DMS114 treated with DMSO at 0.1 percent for 48 hours (cell line): ENCODE results near the gene JOSD2.
A peak's percentile ranks its signal among the peaks of the same experiment; 100 is the strongest.

Experiments
- DNase-seq: peaks from one replicate; lab custom pipeline; 2025; ENCODE audit not compliant: unreplicated experiment; lab: John Stamatoyannopoulos, UW

JOSD2 gene, protein sequence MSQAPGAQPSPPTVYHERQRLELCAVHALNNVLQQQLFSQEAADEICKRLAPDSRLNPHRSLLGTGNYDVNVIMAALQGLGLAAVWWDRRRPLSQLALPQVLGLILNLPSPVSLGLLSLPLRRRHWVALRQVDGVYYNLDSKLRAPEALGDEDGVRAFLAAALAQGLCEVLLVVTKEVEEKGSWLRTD

DNA sequence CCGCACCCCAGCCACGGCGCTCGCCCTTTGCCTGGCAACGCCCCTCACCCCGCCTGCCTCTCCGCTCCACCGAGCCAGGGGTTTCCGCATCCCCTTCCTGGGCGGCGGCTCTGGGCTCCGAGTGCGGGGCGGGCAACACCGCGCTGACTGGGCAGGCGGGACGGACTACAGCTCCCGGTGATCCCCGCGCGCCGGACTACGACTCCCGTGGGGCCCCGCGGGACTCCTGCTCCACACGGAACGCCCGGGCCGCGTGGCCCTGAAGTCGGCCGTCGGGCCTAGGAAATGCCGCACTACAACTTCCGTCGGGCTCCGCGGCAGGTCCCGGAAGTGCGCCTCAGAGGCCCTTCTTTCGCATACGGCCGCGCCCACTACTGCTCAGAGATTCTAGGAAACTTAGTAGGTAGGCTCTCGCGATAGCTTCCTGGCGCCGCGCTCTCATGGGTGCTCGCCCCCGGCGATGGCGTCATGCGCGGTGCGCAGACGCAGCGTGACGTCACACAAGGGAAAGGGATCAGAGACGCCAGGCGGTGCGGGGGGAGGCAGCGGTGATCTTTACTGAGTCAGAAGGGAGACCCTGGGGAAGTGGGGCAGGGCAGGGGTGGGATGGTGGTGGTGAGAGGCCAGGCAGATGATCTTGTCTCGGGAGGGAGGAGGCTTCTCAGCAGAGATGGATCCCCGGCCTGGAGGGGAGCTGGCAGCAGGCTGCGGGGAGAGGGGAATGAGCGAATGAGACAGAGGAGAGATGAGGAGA is at the start of gene JOSD2:
TSS of gene JOSD2 (minus strand) at position 123 of the 754 bp plus-strand sequence. CDS start 760 bp downstream, outside the sequence.
- DNase-seq: peak; percentile 92

DNA sequence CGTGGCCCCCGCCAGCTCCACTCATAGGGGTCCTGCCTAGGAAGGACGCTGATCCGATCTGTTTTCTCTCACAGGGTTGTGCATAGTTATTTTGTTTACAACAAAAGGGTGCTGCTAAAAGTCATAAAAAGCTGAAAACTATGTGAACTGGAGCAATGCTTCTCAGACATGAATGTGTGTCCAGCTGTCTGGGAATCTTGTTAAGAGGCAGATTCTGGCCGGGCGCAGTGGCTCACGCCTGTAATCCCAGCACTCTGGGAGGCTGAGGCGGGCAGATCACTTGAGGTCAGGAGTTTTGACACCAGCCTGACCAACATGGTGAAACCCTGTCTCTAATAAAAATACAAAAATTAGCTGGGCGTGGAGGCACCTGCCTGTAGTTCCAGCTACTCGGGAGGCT is 48.6 kb upstream of the JOSD2 start:
- DNase-seq: no peak

DNA sequence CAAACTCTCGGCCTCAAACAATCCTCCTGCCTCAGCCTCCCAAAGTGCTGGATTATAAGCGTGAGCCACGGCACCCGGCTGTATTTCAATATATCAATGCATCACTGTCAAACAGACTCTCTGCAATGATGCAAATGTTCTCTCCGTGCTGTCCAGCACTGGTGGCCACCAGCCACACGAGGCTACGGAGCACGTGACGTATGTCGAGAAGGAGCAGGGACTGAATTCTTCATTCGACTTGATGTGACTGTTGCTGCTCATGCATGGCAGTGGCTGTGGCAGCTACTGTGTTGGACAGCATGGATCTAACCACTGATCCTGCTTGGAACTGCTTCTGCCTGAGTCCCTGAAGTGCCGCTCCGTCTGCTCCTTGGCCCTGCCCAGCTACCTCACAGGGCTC is 47.5 kb upstream of the JOSD2 start:
- DNase-seq: no peak

DNA sequence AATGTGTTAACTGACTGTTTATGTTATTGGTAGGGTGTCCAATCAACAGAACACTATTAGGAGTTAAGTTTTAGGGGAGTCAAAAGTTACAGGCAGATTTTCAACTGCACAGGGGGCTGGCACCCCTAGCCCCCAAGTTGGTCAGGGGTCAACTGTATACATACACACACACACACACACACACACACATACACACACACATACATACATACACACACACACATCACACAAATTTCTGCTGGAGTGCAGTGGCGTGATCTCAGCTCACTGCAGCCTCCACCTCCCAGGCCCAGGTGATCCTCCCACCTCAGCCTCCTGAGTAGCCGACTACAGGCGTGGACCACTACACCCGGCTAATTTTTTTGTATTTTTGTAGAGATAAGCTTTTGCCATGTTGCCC is 47.0 kb upstream of the JOSD2 start:
- DNase-seq: no peak

DNA sequence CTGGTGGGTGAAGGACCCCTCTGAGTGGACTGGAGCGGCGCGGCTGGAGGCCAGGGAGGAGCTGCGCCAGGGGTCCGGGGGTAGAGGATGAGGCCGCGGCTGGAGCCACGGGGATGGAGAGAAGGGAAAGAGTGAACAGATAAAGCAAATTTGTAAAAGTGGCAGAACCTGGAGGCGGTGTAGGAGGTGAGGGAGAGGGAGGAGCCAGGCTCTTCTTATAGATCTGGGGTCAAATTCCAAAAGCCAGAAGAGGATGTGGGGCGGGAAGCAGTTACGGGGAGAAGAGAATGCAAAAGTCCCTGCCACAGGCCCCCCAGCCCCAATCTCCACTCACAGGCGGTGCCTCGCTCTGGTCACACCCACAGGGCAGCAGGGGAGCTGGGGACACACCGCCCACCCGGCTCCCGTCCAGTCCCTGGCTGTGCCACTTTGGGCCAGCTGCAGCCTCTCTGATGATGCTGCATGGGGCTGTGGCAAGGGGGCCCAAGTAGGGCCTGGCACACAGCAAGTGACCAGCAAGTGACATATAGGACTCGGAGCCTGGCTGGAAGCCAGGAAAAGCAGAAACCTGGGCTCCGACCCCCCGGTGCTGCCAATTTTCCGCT is 46.1 kb upstream of the JOSD2 start:
- DNase-seq: no peak

DNA sequence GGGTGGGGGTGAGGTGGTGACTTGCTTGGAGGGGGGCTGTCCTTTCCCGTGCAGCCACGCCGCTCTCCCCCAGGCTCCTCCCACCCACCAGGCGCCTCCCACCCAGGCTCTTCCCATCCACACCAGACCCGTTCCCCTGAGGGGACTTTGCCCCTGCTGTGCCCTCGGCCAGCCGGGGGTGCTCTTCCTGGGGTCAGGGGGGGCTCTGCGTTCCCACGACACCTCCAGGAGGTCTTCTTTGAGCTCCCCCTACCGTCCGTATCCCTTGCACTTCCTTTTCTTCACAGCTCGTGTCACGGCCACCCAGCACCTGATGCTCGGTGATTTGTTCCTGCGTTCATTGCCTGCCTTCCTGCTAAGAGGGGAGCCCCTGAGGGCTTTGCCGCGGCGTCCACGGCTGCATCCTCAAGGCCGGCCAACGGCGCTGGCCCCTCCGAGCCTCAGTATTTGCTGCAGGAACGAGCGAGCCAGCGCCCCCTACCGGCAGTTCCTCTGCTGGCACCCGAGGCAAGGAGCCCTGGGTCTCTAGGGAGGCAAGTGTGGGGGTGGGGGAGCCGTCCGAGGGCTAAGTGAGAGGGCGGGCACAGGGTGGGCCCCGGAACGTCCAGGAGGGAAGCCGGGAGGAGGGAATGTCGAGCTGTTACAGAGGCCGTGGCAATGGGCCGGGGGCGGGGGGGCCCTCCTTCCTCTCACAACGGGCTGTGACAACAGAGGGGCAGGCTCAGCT is 45.5 kb upstream of the JOSD2 start:
- peak; percentile 63 for DNase-seq

DNA sequence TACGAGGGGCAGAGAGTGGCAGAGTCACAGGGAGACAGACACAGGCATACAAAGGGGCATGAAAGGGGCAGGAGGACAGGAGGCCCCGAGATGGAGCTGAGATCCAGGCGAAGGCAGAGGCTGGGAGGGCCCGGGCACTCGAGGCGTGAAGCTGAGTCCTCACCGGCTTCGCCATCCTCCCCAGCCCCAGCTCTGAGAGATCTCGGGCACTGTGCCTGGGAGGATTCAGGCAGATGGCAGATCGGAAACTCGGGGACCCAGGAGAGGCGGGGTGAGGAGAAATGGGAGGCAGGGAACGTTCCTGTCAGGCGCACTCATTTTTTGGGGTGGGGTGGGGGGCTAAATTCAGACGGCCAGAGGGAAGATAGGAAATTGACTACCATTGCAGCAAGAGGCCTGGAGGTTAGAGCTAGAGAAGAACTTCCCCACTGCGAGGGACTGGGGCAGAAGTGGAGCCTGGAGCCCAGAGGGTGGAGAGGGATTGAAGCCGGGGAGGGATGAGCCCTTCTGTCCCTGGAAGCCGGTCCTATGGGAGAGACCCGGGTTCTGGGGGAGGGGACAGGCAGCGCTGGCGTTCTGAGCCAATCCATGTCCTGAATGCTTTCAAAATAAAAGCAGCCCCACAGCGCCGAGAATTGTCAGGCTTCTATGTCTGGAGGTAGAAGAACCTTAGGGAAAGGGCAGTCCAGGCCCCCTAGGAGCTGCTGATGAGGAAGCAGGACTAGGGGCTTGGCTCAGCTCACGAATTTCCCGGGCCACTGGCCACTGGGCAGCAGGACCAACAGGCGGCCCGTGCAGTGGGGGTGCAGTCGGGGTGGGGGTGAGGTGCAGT is 44.7 kb upstream of the JOSD2 start:
- no peak for DNase-seq

DNA sequence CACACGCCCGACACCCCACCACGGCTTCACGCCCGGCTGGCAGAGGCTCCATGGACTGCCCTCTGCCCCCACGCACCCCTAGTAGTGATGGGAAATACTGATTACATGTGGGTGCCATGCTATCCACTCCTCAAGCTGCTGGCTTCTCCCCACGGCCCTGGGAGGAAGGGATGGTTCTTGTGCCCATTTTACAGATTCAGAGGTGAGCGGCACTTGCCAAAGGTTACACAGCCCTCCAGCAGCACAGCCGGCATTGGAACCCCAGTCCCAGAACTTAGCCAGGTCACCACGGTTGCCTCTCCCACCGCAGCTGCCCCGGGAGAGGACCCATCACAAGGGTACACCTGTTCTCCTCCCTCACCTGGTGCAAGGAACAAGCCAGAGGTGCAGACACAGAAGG is 44.0 kb upstream of the JOSD2 start:
- no peak for DNase-seq

DNA sequence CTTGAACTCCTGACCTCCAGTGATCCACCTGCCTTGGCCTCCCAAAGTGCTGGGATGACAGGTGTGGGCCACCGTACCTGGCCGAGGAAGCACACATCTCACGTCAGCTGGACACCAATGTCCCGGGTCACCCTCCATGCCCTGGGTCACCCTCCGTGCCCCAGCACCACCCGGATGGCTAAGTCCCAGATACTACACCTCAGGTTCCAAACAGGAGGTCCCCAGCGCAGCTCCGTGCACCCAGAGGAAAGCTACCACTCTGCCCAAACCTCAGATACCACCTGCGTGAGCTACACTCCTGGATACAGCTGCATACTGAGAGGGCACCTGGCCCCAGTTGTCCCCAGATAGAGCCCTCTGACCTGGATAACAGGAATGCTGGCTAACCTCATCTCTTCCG is 43.2 kb upstream of the JOSD2 start:
- DNase-seq: no peak

DNA sequence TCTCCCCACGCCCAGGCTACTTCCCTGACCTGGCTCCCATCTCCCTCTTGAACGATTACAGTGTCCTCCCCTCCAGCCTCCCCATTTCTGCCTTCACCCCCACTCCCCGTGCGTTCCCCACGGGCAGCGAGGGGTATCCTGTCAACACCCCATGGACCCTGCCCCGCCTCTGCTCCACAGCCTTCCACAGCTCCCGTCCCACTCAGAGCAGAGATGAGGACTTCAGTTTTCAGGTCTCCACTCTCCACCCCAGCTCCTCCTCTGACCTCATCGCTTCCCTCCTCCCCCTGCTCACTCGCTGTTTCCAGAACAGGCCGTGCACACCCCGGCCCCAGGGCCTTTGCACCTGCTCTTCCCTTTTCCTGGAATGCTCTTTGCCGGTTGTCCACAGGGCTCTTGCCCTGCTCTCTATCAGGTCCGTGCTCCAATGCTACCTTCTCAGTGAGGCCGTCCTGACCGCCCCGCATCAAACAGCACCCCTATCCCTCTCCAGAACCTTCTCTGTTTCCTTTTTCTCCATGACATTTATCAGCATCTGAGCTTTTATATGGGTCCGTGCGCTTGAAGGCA is 42.2 kb upstream of the JOSD2 start:
- DNase-seq: no peak

DNA sequence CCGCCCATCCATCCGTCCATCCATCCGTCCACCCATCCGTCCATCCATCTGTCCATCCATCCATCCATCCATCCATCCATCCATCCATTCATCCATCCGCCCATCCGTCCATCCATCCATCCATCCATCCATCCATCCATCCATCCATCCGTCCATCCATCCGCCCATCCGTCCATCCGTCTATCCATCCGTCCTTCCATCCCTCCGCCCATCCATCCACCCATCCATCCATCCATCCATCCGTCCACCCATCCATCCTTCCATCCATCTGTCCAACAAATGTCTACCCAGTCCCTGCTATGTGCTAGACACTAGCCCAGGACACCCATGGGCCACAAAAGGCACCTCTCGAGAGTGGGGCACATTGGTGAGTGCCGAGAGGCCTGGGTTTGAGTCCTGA is 41.5 kb upstream of the JOSD2 start:
- DNase-seq: no peak

DNA sequence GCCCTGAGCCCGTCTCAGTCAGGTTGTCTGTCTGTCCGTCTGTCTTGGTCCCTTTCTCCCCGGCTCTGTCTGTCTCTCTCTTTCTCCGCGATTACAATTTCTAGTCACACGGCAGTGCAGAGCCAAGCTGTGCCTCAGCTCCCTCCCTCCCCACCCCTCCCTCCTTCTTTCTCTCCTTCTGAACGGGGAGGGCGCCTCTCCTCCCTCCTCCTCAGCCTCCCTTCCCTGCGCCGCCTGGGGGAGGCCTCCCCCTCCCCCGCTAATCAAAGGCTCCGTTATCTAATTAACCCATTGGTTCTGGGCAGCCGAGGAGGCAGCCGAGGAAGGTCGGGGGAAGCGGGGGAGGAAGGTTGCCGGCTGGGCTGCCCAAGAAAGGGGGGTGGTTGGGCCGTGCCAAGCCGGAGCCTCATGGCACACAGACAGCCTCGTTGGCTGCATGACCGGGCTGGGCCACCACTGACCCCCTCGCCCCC is 40.8 kb upstream of the JOSD2 start:
- DNase-seq: no peak

DNA sequence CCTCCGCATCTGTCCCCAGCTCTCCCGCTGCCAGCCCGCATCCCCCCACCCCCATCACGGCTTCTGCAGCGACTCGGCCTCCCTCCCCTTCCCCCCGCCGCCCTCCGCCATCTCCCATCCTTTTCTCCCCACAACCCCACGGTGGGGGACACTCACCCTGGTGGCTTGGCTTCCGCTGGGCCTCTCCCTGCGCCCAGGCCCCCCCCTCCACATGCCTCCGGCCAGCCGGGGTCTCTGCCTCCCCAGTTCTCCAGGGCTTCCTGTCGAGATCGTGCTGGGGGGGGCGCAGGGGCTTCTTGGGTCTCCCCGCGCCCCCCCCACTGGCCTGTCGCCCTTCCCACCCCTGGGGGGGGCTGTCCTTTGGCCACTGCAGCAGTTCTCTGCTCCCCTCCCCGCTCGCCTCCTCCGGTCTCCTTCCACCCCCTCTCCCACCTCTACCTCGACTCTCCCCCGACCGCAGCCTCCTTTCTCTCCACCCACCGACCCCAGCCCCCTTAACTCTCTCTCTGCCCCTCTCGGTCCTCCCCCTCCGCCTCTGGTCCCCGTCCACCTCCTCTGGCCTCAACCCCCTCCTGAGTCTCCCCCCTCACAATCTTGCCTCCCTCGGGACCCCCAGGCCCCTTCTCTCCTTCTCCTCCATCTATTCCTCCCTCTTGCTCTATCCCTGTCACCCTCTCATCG is 40.2 kb upstream of the JOSD2 start:
- no peak for DNase-seq

DNA sequence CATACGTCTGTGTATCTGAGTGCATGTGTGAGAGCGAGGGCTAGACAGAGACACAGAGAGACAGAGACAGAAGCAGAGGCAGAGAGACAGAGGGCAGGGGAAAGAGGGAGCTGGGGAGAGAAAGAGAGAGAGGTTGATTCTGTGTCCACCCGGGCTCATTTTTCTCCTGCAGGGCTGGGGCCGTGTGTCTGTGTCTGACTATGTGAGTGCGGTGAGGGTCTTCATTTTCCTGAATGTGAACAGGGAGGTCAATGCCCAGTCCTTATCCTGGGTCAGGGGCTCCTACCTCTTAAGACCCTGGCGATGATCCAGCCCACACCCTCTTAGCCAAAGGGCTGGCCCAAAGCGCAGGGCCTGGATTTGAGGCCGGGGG is 39.6 kb upstream of the JOSD2 start:
- no peak for DNase-seq

DNA sequence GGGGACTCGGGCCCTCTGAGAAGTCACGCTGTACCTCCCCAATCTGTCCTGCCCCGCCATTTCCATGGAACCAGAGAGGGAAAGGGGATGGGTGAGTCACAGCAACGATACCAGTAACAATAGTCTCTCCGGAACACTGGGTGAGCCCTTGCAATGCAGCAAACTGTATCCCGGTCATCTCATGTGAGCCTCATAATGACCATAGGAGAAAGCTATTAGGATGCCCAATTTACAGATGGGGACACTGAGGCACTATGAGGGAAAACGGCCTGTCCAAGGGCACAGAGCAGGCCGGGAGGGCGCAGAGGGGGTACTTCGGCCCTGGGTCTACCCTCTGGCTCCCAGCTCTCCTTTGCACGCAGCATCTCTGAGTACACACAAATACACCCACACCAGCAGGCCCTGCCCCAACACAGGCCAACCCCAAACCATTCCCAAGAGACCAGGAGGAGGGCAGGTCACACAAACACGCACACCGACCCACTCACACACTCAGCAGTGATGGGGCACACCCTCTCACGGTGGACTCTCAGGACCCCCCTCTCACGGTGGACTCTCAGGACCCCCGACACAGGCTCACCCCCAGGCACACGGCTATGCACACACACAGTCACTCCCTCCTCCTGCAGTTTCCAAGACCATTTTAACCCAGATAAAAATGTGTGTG is 39.1 kb upstream of the JOSD2 start:
- no peak for DNase-seq

DNA sequence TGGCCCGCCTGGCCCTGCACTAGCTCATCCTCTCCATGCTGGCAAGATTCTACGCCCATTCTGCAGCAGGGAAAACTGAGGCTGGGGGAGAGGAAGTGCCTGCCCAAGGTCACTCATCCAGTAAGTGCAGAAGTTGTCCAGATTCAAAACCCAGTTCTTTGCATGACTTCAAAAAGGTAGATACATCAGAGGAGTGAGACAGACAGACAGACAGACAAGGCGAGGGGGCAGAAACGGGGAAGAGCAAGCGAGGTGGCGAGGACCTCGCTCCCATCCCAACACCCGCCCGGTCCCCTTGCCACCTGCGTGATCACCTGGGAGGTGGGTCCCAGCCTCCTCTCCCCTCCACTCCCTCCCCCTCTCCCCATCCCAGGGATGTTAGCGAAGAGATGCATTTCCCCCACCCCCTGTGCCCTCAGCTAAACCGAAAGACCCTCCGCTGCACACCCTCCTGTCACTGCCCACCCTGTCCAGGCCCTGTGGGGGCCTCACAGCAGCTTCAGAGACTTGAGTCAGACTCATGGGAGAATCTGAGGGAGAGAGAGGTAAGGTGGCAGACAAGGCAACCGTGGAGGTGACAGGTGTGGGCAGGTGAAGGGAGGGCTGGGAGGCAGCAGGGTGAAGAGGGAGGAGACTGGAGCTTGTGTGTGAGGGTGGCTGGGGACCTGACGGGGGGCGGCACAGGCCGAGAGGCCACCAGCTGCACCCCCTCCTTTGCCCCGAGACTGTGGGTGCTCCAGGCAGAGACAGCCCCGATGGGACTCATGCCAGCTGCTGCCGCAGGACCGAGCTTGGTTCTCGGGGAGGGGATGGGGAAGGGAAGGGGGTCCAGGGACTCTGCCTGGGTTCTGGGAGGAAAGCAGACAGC is 38.3 kb upstream of the JOSD2 start:
- no peak for DNase-seq

DNA sequence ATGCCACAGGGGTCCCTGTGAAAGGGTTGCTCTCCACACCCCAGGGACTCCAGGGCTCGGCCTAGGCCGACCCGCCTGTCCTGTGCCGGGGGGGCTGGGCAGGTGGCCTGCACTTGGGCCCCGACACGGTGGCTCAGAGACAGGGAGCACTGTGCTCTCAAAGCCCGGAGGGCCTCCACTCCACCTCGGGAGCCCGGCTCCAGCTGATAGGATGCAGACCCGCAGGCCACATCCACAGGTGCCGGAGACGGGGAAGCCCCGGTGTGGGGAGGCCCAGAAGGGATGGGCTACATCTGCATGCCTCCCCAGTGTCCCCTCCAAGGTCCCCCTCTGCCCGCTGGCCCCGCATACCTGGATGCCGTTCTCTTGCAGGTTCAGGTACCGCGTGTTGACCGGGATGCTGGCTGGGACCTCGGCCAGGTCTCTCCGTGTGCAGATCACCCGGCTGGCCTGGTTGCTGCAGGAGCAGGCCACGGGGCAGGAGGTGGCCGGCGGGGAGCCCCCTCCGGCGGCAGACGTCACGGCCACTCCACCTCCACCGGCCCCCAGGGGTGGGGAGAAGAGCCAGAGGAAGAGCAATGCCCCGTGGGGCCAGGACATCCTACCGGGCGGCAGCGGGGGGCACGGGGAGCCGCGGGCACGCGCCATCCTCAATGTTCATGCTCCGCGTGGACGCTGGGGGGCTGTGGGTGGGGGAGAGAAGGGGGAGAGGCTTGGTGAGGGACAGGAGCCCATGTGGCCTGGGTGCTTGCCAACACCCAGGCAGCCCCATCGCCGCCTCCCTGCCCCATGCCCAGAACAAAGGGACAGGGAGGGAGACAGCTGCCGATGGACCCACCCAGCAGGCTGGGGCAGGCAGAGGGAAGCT is 37.4 kb upstream of the JOSD2 start:
- DNase-seq: no peak
